GM23338 (cell line): Measurements from ENCODE around the gene TLNRD1. TPM values are rescaled to one million over a fixed set of nuclear protein-coding genes. Genes with fewer than 3 reads are reported as not detected.

ENCODE experiments used
- ATAC-seq: fragments of 200-7000 bp; cut with Tn5 transposase; 3 replicates; pipeline ENCODE4 v1.9.1; 2020
- DNase-seq: peaks from one replicate; pipeline ENCODE4 v3.0.0-alpha.2; 2015; ENCODE audit warnings: low spot score
- H2AFZ ChIP-seq: fragments of 200-600 bp; sonication (generic); 2 replicates; pipeline ENCODE4 v1.8.0; 2016; ENCODE audit warnings: antibody characterized with exemption, mild to moderate bottlenecking, moderate library complexity
- H3F3A ChIP-seq: fragments of 200-600 bp; sonication (generic); replicated peaks from 2 replicates; pipeline ENCODE4 v1.8.0; 2017; ENCODE audit warnings: antibody characterized with exemption, mixed run types, low read depth
- H3K27ac ChIP-seq: fragments of 200-600 bp; sonication (generic); 2 replicates; pipeline ENCODE4 v1.6.1; 2016; ENCODE audit warnings: low read depth
- H3K27me3 ChIP-seq: fragments of 200-600 bp; sonication (generic); 2 replicates; pipeline ENCODE4 v1.8.0; 2016; ENCODE audit warnings: mild to moderate bottlenecking, mixed run types, moderate library complexity; ENCODE audit not compliant: insufficient read depth
- H3K36me3 ChIP-seq: fragments of 200-600 bp; sonication (generic); 2 replicates; pipeline ENCODE4 v1.8.0; 2016; ENCODE audit warnings: mild to moderate bottlenecking; ENCODE audit not compliant: insufficient read depth
- H3K4me1 ChIP-seq: fragments of 200-600 bp; sonication (generic); 2 replicates; pipeline ENCODE4 v1.8.0; 2016; ENCODE audit warnings: mild to moderate bottlenecking, moderate library complexity; ENCODE audit not compliant: insufficient read depth
- H3K4me2 ChIP-seq: fragments of 200-600 bp; sonication (generic); 2 replicates; pipeline ENCODE4 v1.7.1; 2017; ENCODE audit warnings: mixed run types
- H3K4me3 ChIP-seq: fragments of 200-600 bp; sonication (generic); 2 replicates; pipeline ENCODE4 v1.6.1; 2016; ENCODE audit warnings: mixed run types
- H3K79me2 ChIP-seq: fragments of 200-600 bp; sonication (generic); replicated peaks from 2 replicates; pipeline ENCODE4 v1.8.0; 2017; ENCODE audit warnings: mild to moderate bottlenecking; ENCODE audit not compliant: insufficient read depth
- H3K9me2 ChIP-seq: fragments of 200-600 bp; sonication (generic); 2 replicates; pipeline ENCODE4 v1.8.0; 2017; ENCODE audit not compliant: insufficient read depth
- H4K20me1 ChIP-seq: fragments of 200-600 bp; sonication (generic); replicated peaks from 2 replicates; pipeline ENCODE4 v1.8.0; 2017; ENCODE audit warnings: mild to moderate bottlenecking; ENCODE audit not compliant: insufficient read depth
- H3K27ac Mint-ChIP-seq: 2 replicates; pipeline ENCODE4 v1.8.0; 2020; ENCODE audit warnings: inconsistent platforms, mild to moderate bottlenecking, moderate library complexity, mixed read lengths
- H3K27me3 Mint-ChIP-seq: 3 replicates; pipeline ENCODE4 v1.8.0; 2022; ENCODE audit warnings: low read depth, mild to moderate bottlenecking, moderate library complexity, mixed read lengths, inconsistent platforms; ENCODE audit not compliant: insufficient read depth, poor library complexity
- H3K36me3 Mint-ChIP-seq: 3 replicates; pipeline ENCODE4 v1.8.0; 2021; ENCODE audit warnings: low read depth, mild to moderate bottlenecking, inconsistent platforms, moderate library complexity, mixed read lengths
- H3K4me1 Mint-ChIP-seq: 3 replicates; pipeline ENCODE4 v1.8.0; 2020; ENCODE audit warnings: mild to moderate bottlenecking, inconsistent platforms, mixed read lengths
- H3K4me3 Mint-ChIP-seq: 3 replicates; pipeline ENCODE4 v1.8.0; 2021; ENCODE audit warnings: moderate library complexity, mild to moderate bottlenecking, inconsistent platforms, mixed read lengths
- H3K9me3 Mint-ChIP-seq: 3 replicates; pipeline ENCODE4 v1.8.0; 2020; ENCODE audit warnings: moderate library complexity, mild to moderate bottlenecking, inconsistent platforms, mixed read lengths
- CREB1 ChIP-seq: fragments of 250-450 bp; sonication (Bioruptor Pico); IDR thresholded peaks from 2 replicates; pipeline ENCODE4 v1.5.0; 2020; ENCODE audit warnings: low read depth, mild to moderate bottlenecking, moderate library complexity
- EZH2phosphoT487 ChIP-seq: fragments of 200-600 bp; sonication (generic); IDR thresholded peaks from one replicate; pipeline ENCODE4 v1.8.1; 2018; ENCODE audit warnings: antibody characterized with exemption; ENCODE audit not compliant: unreplicated experiment
- JUNB ChIP-seq: IDR thresholded peaks from one replicate; pipeline ENCODE4 v1.6.1; 2016; ENCODE audit warnings: antibody characterized with exemption; ENCODE audit not compliant: unreplicated experiment
- NANOG ChIP-seq: IDR thresholded peaks from 2 replicates; pipeline ENCODE4 v1.6.1; 2016; ENCODE audit warnings: antibody characterized with exemption, borderline replicate concordance
- POLR2AphosphoS5 ChIP-seq: IDR thresholded peaks from 2 replicates; pipeline ENCODE4 v1.6.1; 2016; ENCODE audit warnings: antibody characterized with exemption, low read depth
- STAT1 ChIP-seq: IDR thresholded peaks from one replicate; pipeline ENCODE4 v1.6.1; 2016; ENCODE audit warnings: antibody characterized with exemption; ENCODE audit not compliant: unreplicated experiment
- ZNF114 ChIP-seq: fragments of 250-450 bp; sonication (Bioruptor Pico); IDR thresholded peaks from 2 replicates; pipeline ENCODE4 v1.5.0; 2020; ENCODE audit warnings: mild to moderate bottlenecking, moderate library complexity
- ZNF331 ChIP-seq: fragments of 250-450 bp; sonication (Bioruptor Pico); IDR thresholded peaks from 2 replicates; pipeline ENCODE4 v1.5.0; 2020; ENCODE audit warnings: low read depth, mild to moderate bottlenecking, moderate library complexity
- polyA plus RNA-seq: library from polyadenylated mRNA; unstranded; fragments of >200 nt; fragmentation: Nextera tagmentation; extraction: Ambion mirVana; gene quantifications from 2 replicates; pipeline ENCODE4 v1.2.1, GENCODE V29; 2016
- total RNA-seq: library from RNA; depleted of rRNA; stranded (reverse); fragments of >200 nt; shearing (Covaris generic); gene quantifications from 2 replicates; pipeline ENCODE4 v1.2.3, GENCODE V29; 2014
- TF ChIP-seq, protein P1 (sequence below): IDR thresholded peaks from 2 replicates; pipeline ENCODE4 v1.6.1; 2016; ENCODE audit warnings: antibody characterized with exemption
- TF ChIP-seq, protein P2 (sequence below): fragments of 250-450 bp; sonication (Bioruptor Pico); IDR thresholded peaks from 2 replicates; pipeline ENCODE4 v1.5.0; 2020; ENCODE audit warnings: mild to moderate bottlenecking, moderate library complexity
- TF ChIP-seq, protein P3 (sequence below), 2 experiments: fragments of 200-600 bp in 1 of 2; sonication (generic) in 1 of 2; conservative IDR thresholded peaks; 2 replicates each; pipeline versions ENCODE4 v1.5.1 to v1.6.1; 2016 to 2017; ENCODE audit warnings: antibody characterized with exemption in 2 of 2, low read depth in 2 of 2, mild to moderate bottlenecking in 2 of 2, moderate library complexity in 1 of 2

Gene TLNRD1
- total and polyA plus RNA-seq, 2 experiments from 2014 or later = 6.7 to 27.3 TPM

DNA sequence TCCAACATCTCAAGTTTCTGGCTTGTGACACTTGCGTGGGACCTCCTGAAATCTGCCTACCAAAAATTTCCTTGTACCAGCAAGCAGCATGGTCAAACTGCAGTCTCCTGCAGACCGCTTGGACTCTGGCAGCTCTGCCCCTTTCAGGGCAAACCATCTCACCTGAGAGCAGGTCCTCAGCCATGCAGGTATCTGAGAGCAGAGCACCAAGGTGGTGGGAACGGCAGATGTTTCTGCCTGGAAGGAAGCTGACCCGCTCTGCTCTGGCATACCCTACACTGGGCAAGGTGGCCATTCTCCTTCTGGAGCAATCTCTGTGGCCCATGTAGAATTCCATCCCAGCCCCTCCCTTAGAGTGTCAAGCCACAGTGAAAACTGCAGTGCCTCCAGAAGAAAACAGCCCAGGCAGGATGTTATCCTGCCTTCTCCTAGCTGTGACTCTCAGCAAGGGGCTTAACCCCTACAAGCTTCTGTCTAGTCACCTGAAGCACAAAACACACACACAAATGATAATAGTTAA lies 32.7 kb upstream of the TLNRD1 start:
- Mint-ChIP-seq H3K27ac (peak overlapping the region; percentile 73; the same call in 1 of the 2 replicates), H3K9me3 (peaks cover 16% of the 10 kb centered on the region; the same call in 2 of the 3 replicates), H3K27me3 (peaks cover 13% of the 10 kb centered on the region), H3K4me1 (peaks cover 45% of the 10 kb centered on the region), H3K36me3 (peaks cover 43% of the 10 kb centered on the region), H3K4me3 (no peak overlapping the region)
- no peak overlapping the region for H3K4me3 ChIP-seq
- peaks cover 15% of the 10 kb centered on the region; the same call in 1 of the 2 replicates for H3K36me3 ChIP-seq
- no peaks in the 10 kb centered on the region for H3K27me3 ChIP-seq
- DNase-seq (no peak), ATAC-seq (no peak)
- H3K4me1 ChIP-seq = peaks cover 35% of the 10 kb centered on the region
- no peaks in the 10 kb centered on the region; the same call in 1 of the 2 replicates for H3K9me2 ChIP-seq
- H3K4me2 ChIP-seq = peak overlapping the region; percentile 52
- peak overlapping the region; percentile 82 for H3K27ac ChIP-seq
- H4K20me1 ChIP-seq = no peaks in the 10 kb centered on the region
- peaks cover 26% of the 10 kb centered on the region for H3K79me2 ChIP-seq
- no peaks in the 10 kb centered on the region; the same call in 1 of the 2 replicates for H3F3A ChIP-seq
- TF ChIP-seq POLR2AphosphoS5 = no peak
- TF ChIP-seq CREB1 (CRISPR knock-in tag) = no peak
- TF ChIP-seq, protein P1, sequence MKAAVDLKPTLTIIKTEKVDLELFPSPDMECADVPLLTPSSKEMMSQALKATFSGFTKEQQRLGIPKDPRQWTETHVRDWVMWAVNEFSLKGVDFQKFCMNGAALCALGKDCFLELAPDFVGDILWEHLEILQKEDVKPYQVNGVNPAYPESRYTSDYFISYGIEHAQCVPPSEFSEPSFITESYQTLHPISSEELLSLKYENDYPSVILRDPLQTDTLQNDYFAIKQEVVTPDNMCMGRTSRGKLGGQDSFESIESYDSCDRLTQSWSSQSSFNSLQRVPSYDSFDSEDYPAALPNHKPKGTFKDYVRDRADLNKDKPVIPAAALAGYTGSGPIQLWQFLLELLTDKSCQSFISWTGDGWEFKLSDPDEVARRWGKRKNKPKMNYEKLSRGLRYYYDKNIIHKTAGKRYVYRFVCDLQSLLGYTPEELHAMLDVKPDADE = no peak
- no peak for TF ChIP-seq NANOG
- H2AFZ ChIP-seq = no peak overlapping the region

DNA sequence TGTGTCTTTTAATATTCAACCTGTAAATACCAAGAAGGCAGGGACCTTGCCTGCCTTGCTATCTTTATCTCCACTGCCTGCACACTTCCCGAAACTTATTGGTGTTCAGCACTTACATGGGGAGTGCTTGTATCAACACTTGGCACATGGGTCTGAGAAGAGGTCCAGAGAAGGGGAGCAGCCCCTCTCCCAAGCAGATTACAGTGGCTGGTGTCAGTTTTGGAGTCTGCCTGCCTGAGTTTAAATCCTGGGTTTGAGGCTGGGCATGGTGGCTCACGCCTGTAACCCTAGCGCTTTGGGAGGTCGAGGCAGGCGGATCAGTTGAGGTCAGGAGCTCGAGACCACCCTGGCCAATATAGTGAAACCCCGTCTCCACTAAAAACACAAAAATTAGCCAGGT lies 31.4 kb upstream of the TLNRD1 start:
- Mint-ChIP-seq H3K27ac (no peak overlapping the region), H3K36me3 (peaks cover 34% of the 10 kb centered on the region), H3K27me3 (peaks cover 13% of the 10 kb centered on the region), H3K4me3 (no peak overlapping the region), H3K4me1 (peaks cover 51% of the 10 kb centered on the region), H3K9me3 (peaks cover 10% of the 10 kb centered on the region; the same call in 2 of the 3 replicates)
- no peak overlapping the region for H3K4me2 ChIP-seq
- peaks cover 30% of the 10 kb centered on the region for H3K79me2 ChIP-seq
- DNase-seq = no peak
- no peaks in the 10 kb centered on the region for H4K20me1 ChIP-seq
- ATAC-seq = no peak
- no peaks in the 10 kb centered on the region; the same call in 1 of the 2 replicates for H3K9me2 ChIP-seq
- H3F3A ChIP-seq = no peaks in the 10 kb centered on the region; the same call in 1 of the 2 replicates
- no peak overlapping the region for H3K4me3 ChIP-seq
- H3K27me3 ChIP-seq = no peaks in the 10 kb centered on the region
- H3K4me1 ChIP-seq = peaks cover 35% of the 10 kb centered on the region
- peaks cover 15% of the 10 kb centered on the region; the same call in 1 of the 2 replicates for H3K36me3 ChIP-seq
- H3K27ac ChIP-seq = no peak overlapping the region
- H2AFZ ChIP-seq = no peak overlapping the region
- TF ChIP-seq ZNF331 (no peak), NANOG (no peak), STAT1 (no peak), JUNB (no peak), EZH2phosphoT487 (no peak), POLR2AphosphoS5 (no peak), ZNF114 (CRISPR knock-in tag) (no peak), CREB1 (CRISPR knock-in tag) (no peak)
- TF ChIP-seq, protein P2, sequence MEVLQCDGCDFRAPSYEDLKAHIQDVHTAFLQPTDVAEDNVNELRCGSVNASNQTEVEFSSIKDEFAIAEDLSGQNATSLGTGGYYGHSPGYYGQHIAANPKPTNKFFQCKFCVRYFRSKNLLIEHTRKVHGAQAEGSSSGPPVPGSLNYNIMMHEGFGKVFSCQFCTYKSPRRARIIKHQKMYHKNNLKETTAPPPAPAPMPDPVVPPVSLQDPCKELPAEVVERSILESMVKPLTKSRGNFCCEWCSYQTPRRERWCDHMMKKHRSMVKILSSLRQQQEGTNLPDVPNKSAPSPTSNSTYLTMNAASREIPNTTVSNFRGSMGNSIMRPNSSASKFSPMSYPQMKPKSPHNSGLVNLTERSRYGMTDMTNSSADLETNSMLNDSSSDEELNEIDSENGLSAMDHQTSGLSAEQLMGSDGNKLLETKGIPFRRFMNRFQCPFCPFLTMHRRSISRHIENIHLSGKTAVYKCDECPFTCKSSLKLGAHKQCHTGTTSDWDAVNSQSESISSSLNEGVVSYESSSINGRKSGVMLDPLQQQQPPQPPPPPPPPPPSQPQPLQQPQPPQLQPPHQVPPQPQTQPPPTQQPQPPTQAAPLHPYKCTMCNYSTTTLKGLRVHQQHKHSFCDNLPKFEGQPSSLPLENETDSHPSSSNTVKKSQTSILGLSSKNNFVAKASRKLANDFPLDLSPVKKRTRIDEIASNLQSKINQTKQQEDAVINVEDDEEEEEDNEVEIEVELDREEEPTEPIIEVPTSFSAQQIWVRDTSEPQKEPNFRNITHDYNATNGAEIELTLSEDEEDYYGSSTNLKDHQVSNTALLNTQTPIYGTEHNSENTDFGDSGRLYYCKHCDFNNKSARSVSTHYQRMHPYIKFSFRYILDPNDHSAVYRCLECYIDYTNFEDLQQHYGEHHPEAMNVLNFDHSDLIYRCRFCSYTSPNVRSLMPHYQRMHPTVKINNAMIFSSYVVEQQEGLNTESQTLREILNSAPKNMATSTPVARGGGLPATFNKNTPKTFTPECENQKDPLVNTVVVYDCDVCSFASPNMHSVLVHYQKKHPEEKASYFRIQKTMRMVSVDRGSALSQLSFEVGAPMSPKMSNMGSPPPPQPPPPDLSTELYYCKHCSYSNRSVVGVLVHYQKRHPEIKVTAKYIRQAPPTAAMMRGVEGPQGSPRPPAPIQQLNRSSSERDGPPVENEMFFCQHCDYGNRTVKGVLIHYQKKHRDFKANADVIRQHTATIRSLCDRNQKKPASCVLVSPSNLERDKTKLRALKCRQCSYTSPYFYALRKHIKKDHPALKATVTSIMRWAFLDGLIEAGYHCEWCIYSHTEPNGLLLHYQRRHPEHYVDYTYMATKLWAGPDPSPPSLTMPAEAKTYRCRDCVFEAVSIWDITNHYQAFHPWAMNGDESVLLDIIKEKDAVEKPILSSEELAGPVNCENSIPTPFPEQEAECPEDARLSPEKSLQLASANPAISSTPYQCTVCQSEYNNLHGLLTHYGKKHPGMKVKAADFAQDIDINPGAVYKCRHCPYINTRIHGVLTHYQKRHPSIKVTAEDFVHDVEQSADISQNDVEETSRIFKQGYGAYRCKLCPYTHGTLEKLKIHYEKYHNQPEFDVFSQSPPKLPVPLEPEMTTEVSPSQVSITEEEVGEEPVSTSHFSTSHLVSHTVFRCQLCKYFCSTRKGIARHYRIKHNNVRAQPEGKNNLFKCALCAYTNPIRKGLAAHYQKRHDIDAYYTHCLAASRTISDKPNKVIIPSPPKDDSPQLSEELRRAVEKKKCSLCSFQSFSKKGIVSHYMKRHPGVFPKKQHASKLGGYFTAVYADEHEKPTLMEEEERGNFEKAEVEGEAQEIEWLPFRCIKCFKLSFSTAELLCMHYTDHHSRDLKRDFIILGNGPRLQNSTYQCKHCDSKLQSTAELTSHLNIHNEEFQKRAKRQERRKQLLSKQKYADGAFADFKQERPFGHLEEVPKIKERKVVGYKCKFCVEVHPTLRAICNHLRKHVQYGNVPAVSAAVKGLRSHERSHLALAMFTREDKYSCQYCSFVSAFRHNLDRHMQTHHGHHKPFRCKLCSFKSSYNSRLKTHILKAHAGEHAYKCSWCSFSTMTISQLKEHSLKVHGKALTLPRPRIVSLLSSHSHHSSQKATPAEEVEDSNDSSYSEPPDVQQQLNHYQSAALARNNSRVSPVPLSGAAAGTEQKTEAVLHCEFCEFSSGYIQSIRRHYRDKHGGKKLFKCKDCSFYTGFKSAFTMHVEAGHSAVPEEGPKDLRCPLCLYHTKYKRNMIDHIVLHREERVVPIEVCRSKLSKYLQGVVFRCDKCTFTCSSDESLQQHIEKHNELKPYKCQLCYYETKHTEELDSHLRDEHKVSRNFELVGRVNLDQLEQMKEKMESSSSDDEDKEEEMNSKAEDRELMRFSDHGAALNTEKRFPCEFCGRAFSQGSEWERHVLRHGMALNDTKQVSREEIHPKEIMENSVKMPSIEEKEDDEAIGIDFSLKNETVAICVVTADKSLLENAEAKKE (CRISPR knock-in tag) = no peak
- TF ChIP-seq, protein P3, sequence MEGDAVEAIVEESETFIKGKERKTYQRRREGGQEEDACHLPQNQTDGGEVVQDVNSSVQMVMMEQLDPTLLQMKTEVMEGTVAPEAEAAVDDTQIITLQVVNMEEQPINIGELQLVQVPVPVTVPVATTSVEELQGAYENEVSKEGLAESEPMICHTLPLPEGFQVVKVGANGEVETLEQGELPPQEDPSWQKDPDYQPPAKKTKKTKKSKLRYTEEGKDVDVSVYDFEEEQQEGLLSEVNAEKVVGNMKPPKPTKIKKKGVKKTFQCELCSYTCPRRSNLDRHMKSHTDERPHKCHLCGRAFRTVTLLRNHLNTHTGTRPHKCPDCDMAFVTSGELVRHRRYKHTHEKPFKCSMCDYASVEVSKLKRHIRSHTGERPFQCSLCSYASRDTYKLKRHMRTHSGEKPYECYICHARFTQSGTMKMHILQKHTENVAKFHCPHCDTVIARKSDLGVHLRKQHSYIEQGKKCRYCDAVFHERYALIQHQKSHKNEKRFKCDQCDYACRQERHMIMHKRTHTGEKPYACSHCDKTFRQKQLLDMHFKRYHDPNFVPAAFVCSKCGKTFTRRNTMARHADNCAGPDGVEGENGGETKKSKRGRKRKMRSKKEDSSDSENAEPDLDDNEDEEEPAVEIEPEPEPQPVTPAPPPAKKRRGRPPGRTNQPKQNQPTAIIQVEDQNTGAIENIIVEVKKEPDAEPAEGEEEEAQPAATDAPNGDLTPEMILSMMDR (conservative IDR thresholded peaks at IDR 0.05; ENCODE audit: low read depth in 2 of 2) = no peak
- TF ChIP-seq, protein P1 = no peak
